GM19397 (cell line): ENCODE results near the gene PNLIPRP1.

ENCODE experiments used
- ATAC-seq: cut with Tn5 transposase; IDR thresholded peaks from one replicate; pipeline ENCODE4 v1.9.1; 2021; ENCODE audit warnings: mild to moderate bottlenecking, moderate library complexity; ENCODE audit not compliant: unreplicated experiment

PNLIPRP1 gene

DNA sequence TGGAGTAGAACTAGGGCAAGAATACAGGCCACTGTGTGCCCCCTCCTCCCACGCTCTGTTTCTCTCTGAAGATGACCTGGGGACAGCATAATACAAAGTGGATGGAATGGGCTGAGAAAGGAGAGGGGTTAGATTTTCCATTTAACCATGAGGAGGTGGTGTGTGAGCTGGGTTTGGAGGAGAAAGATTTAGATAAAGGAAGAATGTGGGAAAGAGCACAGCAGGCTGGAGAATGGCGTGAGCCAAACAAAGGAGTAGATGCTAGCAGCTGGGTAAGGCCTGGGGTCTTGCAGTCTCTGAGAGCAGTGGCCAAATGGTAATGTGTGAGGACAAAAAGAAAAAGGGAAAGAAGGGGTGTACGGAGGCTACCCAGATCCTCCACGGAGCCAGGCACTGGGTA, 38.6 kb downstream of the PNLIPRP1 start:
- ATAC-seq: no peak

DNA sequence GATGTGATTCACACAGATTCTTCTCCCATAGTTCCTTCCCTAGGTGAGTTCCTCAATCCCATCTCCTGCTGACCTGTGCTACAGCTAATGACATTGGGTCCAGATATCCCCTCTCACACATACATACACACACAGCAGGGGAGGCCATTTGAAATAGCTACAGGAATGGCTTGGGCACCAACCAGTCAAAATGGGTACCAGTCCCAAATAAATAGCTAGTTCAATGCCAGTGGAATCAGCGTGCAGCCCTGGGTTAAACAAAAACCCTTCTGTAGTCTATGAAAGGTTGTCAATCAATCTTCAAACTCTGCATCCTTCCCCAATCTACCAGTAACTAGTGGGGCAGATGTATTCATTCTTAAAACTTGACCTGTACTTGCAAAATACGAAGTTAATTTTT, 39.3 kb downstream of the PNLIPRP1 start:
- ATAC-seq: no peak

DNA sequence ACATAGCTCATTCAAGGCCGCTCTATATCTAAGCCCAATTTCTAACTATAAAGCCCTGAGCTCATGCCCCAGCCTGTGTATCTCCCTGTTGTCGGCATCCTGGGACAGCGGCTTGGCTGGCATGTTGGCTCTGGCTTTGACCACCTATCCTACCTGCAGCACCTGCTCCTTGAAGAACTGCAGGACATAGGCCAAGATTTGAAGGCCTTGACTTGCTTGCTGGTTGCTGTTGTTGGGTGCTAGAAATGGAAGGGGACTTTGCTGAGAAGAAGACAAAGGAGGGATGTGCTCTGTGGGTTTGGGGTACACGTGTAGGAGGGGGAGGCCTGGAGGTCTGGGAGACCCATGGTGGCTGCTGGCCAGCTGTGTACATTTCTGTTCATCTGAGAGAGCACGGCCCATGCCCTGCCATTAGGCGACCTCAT, 41.1 kb downstream of the PNLIPRP1 start:
- no peak for ATAC-seq

DNA sequence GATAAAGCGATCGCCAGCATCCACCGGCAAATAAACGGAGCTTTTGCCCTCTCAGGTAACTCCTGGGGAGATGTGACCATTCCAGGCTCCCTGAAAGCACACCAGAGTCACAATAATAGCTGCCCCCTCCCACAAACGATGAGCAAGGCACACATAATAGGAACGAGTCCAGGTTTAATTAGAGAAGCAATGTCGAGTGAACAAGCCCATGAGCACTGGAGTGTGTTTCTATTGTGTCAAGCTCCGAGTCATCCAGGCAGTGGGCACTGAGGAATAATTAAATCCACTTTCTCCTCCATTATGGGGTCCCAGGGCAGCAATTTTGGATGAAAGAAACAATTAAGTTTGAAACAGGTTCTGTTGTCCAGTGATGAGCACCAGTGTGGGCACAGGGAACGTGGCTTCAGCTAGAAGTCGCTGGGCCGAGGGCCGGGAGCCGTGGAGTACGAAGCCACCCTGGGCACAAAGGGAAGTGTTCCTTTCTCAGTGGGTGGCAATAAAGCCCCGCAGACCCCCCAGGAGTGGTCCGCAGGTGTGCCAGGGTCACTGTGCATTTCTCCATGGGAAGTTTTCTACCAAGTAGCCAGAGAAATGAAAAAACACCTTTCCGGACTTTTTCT, 41.9 kb downstream of the PNLIPRP1 start:
- no peak for ATAC-seq

DNA sequence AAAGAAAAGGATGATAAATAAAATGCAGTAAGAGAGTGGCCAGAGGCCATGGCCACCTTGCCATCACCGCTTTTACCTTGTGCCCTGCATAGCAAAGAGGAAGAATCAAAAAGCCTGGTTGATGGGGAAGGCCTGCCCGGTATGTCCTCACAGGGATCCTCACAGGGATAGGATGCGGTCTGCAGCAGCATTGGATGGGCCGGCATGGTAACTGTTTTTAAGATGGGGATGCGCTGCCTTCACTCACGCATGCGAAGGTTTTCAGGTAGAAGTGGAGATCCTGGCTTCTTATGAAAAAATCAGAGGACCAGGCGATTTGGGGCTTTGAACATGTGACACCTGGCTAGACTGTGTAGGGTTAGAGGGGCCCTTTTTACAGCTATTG, 42.4 kb downstream of the PNLIPRP1 start:
- no peak for ATAC-seq

DNA sequence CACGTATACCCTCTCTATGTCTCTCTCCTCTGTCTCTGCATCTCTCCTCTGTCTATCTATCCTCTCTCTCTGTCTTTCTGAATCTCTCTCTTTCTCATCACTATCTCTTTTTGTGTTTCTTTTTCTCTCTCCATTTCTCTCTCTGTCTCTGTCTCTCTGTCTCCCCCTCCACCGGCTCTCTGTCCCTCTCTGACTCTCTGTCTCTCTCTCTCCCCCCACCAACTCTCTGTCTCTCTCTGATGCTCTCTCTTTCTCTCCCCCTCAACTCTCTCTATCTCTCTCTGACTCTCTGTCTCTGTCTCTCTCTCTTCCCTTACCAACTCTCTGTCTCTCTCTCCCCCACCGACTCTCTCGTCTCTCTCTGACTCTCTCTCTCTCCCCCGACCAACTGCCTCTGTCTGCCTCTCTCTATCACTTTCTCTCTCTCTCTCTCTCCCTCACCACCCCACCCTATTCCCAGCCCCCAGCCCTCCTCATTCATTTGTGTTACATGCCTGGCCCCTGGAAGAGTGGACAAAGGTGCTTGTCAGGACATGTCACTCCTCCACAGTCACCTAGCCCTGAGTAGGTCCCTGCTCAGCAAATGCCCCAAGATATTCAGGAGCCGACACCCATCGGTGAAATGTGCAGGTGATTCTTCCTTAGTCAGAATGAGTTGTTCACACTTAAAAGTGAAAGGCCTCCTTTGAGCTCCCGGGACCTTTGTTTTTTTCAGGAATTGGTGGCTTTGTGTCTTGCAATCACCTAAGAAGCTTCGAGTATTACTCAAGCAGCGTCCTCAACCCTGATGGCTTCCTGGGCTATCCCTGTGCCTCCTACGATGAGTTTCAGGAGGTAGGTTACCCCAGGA, 43.6 kb downstream of the PNLIPRP1 start:
- no peak for ATAC-seq

DNA sequence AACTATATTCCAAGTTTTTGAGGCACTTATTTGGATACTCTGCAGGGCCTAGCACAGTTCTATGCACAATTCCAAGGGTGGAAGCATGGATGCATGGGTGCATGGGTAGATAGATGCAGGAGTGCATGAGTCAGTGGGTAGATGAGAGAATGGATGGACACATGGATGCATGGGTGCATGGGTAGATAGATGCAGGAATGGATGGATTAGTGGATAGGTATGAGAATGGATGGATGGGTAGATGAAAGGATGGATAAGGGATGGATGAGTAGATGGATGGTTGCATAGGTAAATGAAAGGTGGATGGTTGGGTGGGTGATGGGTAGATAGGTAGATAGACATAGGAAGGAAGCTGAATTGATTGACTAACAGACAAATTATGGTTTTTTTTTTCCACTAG, 45.6 kb downstream of the PNLIPRP1 start:
- ATAC-seq: no peak

DNA sequence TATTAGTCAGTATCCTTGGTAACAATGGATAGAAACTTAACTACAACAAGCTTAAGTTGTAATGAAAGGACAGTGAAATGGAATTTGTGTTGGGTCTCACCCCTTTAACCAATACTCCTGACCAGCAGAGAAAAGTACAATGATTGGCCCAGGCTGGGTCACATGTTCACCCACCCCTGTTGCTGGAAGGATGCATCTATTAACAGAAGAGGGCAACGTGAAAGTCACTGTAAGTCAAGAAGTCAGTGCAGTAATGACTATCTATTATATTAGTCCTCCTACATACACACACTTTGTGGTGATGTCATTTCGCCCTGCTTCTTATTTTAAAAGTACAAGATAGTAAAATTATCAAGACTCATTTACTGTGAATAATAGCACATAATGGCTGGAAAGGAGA, 46.2 kb downstream of the PNLIPRP1 start:
- no peak for ATAC-seq

DNA sequence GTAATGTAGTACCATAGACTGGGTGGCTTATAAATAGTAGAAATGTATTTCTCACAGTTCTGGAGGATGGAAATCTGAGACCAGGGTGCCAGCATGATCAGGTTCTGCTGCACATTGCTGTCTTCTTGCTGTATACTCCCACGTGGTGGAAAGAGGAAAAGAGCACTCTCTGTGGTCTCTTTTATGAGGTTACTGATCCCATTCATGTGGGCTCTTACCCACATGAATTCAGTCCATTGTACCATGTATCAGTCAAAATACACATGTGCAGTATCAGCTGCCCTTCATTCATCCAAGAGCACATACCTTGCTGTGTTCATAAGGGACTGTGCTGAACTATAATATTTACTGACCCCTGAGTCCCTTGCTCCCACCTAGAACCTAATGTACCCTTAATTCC, 47.1 kb downstream of the PNLIPRP1 start:
- ATAC-seq: no peak

DNA sequence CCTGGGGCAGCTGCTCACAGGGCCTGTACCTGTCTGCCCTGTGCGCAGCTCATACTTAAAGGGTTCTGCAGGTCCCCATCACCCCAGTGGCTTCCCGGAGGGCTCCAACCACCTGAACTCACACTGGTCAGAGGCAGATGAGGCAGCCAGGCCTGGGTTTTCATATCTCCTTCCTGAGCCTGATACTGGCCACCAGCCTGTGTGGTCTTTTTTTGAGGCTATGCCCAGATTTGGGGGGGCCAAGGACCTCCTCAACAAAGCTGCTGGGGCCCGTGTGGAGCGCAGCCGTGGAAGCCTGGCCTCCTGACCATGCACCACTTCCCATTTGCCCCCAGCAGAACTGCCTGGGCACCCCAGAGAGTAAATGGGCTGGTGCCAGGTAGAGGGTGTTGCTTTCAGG, 55.7 kb downstream of the PNLIPRP1 start:
- no peak for ATAC-seq

DNA sequence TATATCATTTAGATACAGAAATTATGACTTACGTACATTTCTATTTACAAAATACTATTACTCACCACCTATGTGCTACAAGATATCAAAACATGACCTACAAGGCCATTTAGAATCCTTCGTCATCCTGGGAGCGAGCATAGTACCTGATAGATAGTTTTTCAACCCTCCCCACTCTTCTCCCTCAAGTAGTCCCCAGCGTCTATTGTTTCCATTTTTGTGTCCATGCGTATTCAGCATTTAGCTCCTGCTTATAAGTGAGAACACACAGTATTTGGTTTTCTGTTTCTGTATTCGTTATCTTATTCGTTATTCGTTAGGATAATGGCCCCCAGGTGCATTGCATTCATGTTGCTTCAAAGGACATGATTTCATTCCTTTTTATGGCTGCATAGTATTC, 58.1 kb downstream of the PNLIPRP1 start:
- no peak for ATAC-seq

DNA sequence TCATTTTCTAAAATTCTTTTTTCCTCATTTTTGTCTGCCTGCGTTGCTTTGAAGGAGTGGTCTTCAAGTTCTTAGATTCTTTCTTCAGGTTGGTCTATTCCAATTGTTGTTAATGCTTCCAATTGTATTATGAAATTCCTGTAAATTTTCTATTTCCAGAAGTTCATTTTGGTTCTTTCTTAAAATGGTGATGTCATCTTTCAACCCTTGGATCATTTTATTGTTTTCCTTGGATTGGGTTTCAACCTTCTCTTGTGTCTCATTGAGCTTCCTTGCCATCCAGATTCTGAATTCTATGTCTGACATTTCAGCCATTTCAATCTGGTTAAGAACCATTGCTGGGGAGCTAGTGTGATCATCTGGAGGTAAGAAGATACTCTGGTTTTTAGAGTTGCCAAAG, 63.1 kb downstream of the PNLIPRP1 start:
- ATAC-seq: no peak

DNA sequence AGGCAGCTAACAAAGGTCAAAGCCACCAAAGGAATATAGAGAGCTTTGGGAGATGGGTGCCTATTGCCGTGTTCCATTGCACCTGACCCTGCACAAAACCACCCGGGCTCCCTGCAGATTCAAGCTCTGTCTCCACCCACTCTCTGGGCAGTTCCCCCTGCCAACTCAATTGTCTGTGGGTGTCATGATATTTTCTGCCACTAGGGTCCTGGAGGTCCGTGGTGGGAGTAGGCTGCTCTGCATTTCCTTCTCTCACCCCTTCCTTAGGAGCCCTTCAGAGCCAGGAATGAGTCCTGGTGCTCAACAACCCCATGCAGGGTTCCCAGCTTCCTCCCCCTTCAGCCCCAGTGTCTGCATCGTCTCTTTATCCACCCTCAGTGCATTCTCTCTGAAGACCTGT, 64.1 kb downstream of the PNLIPRP1 start:
- ATAC-seq: no peak

DNA sequence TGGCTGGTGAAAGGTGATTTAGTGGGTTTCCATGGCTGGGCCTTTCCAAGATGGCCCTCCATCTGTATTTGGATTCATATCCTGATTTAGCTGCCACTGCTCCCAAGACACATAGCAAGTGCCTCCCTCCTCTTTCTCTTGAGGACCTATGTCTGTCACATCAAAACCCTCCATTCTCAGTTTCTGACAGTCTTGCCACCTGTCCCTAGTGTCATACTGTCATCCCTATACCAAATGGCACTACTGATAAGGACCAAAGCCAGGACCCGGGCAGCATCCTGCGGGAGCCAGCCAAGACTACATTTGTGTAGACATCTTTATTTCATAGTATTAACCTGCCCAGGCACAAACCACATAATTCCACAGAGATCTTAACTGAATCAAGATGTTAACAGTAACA, 64.8 kb downstream of the PNLIPRP1 start:
- no peak for ATAC-seq

DNA sequence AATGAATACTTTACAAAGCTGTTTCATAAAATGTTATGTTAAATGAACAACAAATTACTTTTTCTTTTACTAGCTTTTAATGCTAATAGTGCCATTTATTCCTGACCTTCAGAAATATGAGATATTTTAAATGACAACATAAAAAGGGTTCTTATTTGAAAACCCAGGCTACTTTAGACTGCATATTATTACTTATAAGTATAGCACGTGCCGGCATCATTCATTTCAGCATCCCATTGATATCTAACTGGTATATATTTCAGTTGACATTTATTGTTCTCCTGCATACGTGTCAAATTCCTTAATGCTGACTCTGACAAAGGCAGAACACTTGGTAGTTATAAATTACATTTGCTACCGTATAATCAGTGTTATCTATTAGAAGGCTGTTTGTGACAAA, 65.3 kb downstream of the PNLIPRP1 start:
- ATAC-seq: no peak

DNA sequence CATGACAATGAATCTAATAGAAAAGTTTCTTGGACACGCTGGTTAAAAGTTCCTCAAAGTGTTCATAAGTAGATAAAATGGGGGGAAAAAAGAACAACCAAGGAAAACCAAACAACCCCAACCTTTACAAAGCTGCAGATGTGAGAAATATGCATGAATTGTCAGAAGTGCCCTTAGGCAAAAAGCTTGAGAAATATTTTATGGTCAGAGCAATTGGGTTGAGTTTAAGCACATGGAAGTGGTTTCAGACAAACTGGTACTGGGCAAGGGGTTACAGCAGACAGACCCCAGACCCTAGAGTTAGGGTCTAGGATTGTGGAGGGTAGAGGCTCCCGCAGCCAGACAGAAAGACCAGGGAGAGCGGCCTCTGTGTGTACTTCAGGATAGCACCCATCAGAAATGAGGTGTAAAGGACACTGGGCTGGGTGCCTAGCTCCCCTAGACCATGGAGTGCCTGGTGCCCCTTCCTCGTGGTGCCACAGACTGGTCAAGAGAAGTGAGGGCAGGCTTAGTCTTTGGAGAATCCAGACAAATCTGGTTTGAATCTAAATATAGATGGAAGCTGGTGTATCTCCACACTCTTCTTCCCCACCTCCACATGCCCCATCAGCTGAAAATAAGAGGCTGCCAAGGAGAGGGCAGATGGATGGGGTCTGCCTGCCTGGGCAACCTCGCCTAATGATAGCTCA, 67.2 kb downstream of the PNLIPRP1 start:
- ATAC-seq: no peak
